C4-2B (cell line): ENCODE measurements around the gene PSD4.

ENCODE experiments used
- H3K27ac ChIP-seq: fragments of 450-650 bp; 2 replicates; pipeline ENCODE4 v1.5.1; 2017
- ZFX ChIP-seq: fragments of 450-650 bp; IDR thresholded peaks from 2 replicates; pipeline ENCODE4 v1.6.1; 2017
- TF ChIP-seq, protein P1 (sequence below): fragments of 450-650 bp; conservative IDR thresholded peaks from 2 replicates; pipeline ENCODE4 v1.5.1; 2017; ENCODE audit warnings: mild to moderate bottlenecking

The PSD4 gene

DNA sequence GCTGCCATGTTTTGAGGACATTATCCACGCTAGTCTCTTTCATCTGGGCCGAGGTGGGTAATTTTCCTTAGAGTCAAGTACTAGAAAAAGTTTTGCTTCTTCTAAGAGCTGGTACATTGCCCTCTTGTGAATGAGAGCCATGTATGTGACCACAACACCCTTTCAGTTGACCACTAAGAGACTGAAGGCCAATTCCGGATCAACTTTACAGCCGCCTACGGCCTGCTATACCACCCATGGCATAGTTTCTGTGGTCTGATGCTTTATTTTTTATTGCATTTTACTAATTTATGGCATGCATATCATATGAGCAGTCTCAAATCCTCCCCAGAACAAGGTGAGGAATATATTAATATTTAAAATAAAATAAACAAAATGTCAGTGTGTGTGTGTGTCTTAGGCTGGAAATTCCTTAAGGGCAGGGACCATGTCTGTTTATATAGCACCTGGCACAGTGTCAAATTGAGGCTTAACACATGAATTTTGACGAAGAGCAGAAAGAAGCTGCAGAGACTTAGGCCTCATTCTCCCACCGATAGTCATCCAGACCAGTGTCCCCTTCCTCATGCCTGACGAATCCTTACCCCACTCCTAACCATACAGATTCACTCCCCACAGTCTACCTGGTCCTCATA, 35.4 kb downstream of the PSD4 start:
- H3K27ac ChIP-seq, result no peak overlapping the region
- no peak for TF ChIP-seq ZFX
- TF ChIP-seq, protein P1, sequence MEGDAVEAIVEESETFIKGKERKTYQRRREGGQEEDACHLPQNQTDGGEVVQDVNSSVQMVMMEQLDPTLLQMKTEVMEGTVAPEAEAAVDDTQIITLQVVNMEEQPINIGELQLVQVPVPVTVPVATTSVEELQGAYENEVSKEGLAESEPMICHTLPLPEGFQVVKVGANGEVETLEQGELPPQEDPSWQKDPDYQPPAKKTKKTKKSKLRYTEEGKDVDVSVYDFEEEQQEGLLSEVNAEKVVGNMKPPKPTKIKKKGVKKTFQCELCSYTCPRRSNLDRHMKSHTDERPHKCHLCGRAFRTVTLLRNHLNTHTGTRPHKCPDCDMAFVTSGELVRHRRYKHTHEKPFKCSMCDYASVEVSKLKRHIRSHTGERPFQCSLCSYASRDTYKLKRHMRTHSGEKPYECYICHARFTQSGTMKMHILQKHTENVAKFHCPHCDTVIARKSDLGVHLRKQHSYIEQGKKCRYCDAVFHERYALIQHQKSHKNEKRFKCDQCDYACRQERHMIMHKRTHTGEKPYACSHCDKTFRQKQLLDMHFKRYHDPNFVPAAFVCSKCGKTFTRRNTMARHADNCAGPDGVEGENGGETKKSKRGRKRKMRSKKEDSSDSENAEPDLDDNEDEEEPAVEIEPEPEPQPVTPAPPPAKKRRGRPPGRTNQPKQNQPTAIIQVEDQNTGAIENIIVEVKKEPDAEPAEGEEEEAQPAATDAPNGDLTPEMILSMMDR, result no peak

DNA sequence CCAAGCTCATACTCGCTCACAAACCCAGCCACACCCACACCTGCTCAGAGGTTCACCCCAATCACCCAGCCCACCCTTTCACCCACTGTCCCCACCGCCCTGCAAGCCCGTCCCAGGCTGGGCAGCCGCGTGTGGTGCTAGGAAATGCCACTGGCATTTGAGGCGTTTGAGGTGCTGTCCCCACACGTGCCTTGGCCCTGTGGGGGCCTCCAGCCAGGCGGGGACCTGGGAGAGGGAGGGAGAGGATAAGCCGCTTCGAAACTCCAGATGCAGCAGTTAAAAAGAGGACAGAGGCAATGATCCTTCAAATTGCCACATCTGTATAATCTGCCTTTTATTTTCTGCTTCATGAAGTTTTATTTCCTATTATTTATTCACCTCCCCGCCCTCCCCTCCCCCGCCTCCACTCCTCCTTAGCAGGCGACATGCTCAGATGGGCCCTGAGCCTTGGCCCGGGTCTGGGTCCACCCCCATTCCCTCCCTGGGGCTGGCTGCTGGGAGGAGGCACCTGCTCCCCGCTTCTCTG, 35.9 kb downstream of the PSD4 start:
- TF ChIP-seq ZFX, result no peak
- TF ChIP-seq, protein P1, result no peak
- no peak overlapping the region for H3K27ac ChIP-seq

DNA sequence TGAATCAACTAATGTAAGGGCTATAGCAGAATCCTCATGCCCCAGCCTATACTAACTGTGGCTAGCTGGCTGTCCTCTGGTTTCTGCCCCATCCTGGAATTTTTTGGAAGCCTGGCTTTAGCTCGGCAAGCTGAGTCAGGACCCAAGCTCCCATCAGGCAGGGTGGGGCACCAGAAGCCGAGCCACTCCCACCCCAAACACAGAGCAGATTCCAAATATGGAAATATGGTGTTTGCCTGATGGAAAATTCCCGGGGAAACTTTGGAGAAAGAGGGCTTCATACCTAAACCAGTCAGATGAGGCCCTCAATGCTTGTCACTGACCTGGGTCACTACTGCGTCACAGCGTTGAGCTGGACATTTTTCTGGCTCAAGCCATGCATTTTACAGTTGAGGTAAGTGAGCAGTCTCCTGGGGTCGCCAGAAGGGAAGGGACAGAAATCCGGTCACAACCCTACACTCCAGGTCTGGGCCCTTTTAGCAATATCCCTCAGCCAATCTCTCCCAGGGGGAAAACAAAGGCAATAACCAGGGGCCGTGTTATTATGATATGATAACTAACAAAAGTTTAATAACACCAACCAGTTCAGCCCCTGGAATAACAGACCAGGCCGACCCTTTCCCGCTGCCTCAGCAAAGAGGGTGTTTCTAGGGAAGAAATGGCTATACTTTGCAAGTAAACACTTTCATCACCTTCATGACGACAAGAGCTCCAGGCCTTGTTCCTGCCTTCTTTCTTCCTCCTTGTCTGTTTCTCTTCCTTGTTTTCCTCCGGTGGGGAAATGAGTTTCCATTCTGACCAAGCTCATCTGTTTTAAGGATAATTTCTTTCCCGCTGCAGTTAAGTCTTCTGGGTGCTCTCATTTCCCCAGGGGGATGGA, 37.7 kb downstream of the PSD4 start:
- TF ChIP-seq, protein P1, result no peak
- TF ChIP-seq ZFX, result no peak
- H3K27ac ChIP-seq, result no peak overlapping the region

DNA sequence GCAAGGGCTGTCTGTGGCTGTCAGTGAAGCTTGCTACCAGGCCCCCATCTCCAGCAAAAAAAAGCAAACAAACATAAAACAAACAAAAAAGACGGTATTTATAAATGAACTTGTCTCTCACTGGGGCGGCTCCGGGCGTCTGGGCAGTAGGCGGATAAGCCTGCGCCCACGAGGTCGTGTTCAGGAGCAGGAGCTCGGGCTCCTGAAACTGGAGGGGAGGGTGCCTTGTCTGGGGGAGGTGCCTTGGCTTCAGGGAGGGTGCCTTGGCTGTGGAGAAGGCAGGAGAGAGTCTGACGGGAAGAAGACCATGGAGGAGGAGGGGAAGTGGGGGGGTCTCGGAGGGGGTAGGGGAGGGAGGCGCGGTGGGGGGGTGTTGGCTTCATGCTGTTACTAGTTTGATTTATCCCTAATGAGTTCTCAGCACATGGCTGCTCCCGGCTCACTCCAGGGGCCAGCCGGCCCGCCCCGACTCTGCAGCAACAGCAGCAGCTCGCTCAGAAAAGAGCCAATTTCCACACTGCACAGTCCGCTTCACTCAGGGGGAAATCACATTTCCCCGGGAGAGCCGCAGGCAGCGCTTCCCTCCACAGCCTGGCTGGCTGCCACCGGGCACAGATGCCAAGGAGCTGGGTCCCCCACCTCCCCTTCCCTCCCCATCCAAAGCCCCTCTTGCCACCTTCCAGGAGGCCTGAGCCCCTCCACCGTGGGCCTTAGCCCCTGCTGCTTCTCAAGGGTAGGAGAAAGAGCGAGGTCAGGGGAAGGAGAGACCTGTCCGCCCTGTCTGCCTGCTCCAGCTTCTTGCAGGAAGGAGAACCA, 38.7 kb downstream of the PSD4 start:
- no peak for TF ChIP-seq ZFX
- TF ChIP-seq, protein P1, result no peak
- no peak overlapping the region for H3K27ac ChIP-seq

DNA sequence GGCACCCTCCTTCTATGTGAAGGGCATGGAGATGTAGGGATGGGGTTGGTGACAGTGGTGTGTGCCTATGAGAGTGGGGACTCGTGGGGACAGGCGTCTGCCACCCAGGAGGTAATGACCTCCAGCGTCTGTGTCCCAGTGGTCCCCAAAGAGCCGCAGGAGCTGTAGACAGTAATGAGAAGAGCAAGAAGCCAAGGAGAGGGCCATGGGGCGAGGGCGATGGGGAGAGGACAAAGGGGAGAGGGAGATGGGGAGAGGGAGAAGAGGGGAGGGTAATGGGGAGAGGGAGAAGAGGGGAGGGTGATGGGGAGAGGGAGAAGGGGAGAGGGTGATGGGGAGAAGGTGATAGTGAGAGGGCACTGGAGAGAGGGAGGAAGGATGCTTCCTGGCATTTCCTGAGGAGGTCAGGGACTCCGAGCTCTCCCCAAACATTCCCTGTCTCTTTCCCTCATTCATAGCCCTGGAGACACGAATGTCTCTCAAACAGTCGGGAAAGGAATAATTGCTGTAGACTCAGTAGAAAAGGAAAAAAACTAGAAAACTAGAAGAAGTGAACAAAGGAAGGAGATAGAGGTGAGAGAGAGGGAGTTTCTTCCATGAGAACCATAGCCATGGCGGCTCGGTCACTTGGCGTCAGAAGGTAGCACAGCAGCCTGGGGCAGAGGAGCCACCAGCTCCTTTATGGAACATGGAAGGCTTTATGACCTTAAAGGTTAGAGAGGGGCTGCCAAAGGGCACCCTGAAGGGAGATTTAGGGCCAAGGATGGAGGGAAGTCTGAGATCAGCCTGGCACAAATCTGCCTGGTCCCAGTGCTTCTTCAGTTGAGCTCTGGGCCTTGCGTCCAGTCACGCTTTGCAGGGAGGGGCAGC, 39.5 kb downstream of the PSD4 start:
- TF ChIP-seq, protein P1, result no peak
- TF ChIP-seq ZFX, result no peak
- H3K27ac ChIP-seq, result no peak overlapping the region

DNA sequence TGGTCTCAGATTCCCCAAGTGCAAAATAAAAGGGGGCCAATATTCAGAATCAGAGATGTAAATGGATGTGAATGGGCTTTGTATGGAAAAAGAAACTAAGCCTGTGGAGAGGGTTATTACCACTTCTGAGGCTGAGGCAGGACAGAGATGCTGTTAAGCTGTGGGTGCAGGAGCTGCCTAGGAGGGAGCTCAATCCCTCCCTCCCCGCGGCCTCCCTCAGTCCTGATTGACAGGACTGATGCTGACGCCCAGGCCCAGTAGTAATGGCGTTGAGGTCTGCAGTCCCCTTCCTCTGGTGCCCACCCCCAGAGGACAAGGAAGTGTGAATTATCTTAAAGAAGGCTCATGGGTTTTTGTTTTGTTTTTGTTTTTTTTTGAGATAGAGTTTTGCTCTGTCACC, 40.4 kb downstream of the PSD4 start:
- no peak overlapping the region for H3K27ac ChIP-seq
- TF ChIP-seq, protein P1, result no peak
- no peak for TF ChIP-seq ZFX
